ENCODE data around the gene PCDHGA9. TPM values are rescaled to one million over a fixed set of nuclear protein-coding genes. Genes with fewer than 3 reads are reported as not detected.

The PCDHGA9 gene
- polyA plus RNA-seq, 1 donor from 2014 or later: 0.11 TPM

GRCh38 chr5:141356950-141357349 lies 45.6 kb upstream of the PCDHGA9 start:
- Histone ChIP-seq H3K9ac (ENCODE audit: low read length) (no peak overlapping the region), H3F3A (ENCODE audit: insufficient read depth, low read length, poor library complexity, severe bottlenecking) (no peaks in the 10 kb centered on the region), H3K27me3 (ENCODE audit: insufficient read depth, low read depth, low read length) (no peaks in the 10 kb centered on the region), H3K9me2 (ENCODE audit: insufficient read depth, low read length) (no peaks in the 10 kb centered on the region), H4K20me1 (ENCODE audit: insufficient read depth) (no peaks in the 10 kb centered on the region), H3K4me3 (ENCODE audit: low read length) (no peak overlapping the region), H3K4me2 (ENCODE audit: low read length) (no peak overlapping the region), H2AFZ (ENCODE audit: low read depth, low read length) (no peak overlapping the region), H3K9me3 (ENCODE audit: low read length) (peaks cover 37% of the 10 kb centered on the region), H3K27ac (ENCODE audit: low read length) (no peak overlapping the region), H3K36me3 (ENCODE audit: insufficient read depth, low read length) (no peaks in the 10 kb centered on the region), H3K79me2 (replicated peaks; ENCODE audit: insufficient read depth, low read length) (no peaks in the 10 kb centered on the region)
- TF ChIP-seq RAD21 (conservative IDR thresholded peaks at IDR 0.05): no peak
- TF ChIP-seq MXI1 (conservative IDR thresholded peaks at IDR 0.05; ENCODE audit: poor library complexity, severe bottlenecking): no peak
- TF ChIP-seq TAF1 (IDR thresholded peaks at IDR 0.05; ENCODE audit: low read depth): no peak
- no peak for TF ChIP-seq POLR2AphosphoS5 (IDR thresholded peaks at IDR 0.05)
- TF ChIP-seq EP300 (conservative IDR thresholded peaks at IDR 0.05; ENCODE audit: poor library complexity, severe bottlenecking): no peak
- TF ChIP-seq EZH2 (IDR thresholded peaks at IDR 0.05; ENCODE audit: borderline replicate concordance, insufficient read depth, low read length, poor library complexity, severe bottlenecking): no peak
- TF ChIP-seq, protein P1, sequence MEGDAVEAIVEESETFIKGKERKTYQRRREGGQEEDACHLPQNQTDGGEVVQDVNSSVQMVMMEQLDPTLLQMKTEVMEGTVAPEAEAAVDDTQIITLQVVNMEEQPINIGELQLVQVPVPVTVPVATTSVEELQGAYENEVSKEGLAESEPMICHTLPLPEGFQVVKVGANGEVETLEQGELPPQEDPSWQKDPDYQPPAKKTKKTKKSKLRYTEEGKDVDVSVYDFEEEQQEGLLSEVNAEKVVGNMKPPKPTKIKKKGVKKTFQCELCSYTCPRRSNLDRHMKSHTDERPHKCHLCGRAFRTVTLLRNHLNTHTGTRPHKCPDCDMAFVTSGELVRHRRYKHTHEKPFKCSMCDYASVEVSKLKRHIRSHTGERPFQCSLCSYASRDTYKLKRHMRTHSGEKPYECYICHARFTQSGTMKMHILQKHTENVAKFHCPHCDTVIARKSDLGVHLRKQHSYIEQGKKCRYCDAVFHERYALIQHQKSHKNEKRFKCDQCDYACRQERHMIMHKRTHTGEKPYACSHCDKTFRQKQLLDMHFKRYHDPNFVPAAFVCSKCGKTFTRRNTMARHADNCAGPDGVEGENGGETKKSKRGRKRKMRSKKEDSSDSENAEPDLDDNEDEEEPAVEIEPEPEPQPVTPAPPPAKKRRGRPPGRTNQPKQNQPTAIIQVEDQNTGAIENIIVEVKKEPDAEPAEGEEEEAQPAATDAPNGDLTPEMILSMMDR (IDR thresholded peaks at IDR 0.05; ENCODE audit: poor library complexity, severe bottlenecking): no peak

DNA sequence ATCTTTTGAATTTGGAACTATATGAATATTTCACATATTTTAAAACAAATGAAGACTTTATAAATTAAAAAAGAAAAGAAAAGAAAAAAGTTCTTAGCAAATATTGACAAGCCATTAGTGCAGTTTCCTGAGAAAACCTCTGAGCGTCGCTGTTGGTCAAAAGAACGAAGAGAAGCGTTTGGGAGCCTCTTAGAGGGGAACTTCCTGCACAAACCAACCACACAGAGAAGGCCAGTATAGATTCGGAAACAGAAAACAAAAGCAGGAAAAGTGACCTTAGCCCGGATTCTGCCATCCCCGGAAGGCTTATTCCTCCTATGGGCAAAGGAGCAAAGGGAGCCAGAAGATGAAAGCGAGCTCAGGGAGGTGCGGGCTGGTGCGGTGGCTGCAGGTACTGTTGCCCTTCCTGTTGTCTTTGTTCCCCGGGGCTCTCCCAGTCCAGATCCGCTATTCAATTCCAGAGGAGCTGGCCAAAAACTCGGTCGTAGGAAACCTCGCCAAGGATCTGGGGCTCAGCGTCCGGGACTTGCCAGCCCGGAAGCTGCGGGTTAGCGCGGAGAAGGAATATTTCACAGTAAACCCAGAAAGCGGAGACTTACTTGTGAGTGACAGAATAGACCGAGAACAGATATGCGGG lies 42.7 kb upstream of the PCDHGA9 start, which contains the start of gene PCDHGB2:
TSS of gene PCDHGB2 (plus strand) at position 205 of the 637 bp plus-strand sequence. CDS start at position 347, 142 bp downstream.
- Histone ChIP-seq H3K27me3 (ENCODE audit: insufficient read depth, low read depth, low read length) (no peaks in the 10 kb centered on the region), H3K4me3 (ENCODE audit: low read length) (no peak within 1 kb of the TSS), H3K9me2 (ENCODE audit: insufficient read depth, low read length) (no peaks in the 10 kb centered on the region), H2AFZ (ENCODE audit: low read depth, low read length) (no peak within 1 kb of the TSS), H3F3A (ENCODE audit: insufficient read depth, low read length, poor library complexity, severe bottlenecking) (no peaks in the 10 kb centered on the region), H3K27ac (ENCODE audit: low read length) (no peak within 1 kb of the TSS), H3K36me3 (ENCODE audit: insufficient read depth, low read length) (no peaks in the 10 kb centered on the region), H3K4me2 (ENCODE audit: low read length) (no peak within 1 kb of the TSS), H3K9ac (ENCODE audit: low read length) (no peak within 1 kb of the TSS), H3K9me3 (ENCODE audit: low read length) (peaks cover 48% of the 10 kb centered on the region), H4K20me1 (ENCODE audit: insufficient read depth) (no peaks in the 10 kb centered on the region), H3K79me2 (replicated peaks; ENCODE audit: insufficient read depth, low read length) (no peaks in the 10 kb centered on the region)
- TF ChIP-seq EP300 (conservative IDR thresholded peaks at IDR 0.05; ENCODE audit: poor library complexity, severe bottlenecking): no peak
- no peak for TF ChIP-seq RAD21 (conservative IDR thresholded peaks at IDR 0.05)
- no peak for TF ChIP-seq TAF1 (IDR thresholded peaks at IDR 0.05; ENCODE audit: low read depth)
- TF ChIP-seq, protein P2, sequence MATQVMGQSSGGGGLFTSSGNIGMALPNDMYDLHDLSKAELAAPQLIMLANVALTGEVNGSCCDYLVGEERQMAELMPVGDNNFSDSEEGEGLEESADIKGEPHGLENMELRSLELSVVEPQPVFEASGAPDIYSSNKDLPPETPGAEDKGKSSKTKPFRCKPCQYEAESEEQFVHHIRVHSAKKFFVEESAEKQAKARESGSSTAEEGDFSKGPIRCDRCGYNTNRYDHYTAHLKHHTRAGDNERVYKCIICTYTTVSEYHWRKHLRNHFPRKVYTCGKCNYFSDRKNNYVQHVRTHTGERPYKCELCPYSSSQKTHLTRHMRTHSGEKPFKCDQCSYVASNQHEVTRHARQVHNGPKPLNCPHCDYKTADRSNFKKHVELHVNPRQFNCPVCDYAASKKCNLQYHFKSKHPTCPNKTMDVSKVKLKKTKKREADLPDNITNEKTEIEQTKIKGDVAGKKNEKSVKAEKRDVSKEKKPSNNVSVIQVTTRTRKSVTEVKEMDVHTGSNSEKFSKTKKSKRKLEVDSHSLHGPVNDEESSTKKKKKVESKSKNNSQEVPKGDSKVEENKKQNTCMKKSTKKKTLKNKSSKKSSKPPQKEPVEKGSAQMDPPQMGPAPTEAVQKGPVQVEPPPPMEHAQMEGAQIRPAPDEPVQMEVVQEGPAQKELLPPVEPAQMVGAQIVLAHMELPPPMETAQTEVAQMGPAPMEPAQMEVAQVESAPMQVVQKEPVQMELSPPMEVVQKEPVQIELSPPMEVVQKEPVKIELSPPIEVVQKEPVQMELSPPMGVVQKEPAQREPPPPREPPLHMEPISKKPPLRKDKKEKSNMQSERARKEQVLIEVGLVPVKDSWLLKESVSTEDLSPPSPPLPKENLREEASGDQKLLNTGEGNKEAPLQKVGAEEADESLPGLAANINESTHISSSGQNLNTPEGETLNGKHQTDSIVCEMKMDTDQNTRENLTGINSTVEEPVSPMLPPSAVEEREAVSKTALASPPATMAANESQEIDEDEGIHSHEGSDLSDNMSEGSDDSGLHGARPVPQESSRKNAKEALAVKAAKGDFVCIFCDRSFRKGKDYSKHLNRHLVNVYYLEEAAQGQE (IDR thresholded peaks at IDR 0.05; ENCODE audit: borderline replicate concordance): no peak
- TF ChIP-seq EZH2 (IDR thresholded peaks at IDR 0.05; ENCODE audit: borderline replicate concordance, insufficient read depth, low read length, poor library complexity, severe bottlenecking): no peak
- TF ChIP-seq, protein P1 (IDR thresholded peaks at IDR 0.05; ENCODE audit: poor library complexity, severe bottlenecking): no peak
- no peak for TF ChIP-seq MXI1 (conservative IDR thresholded peaks at IDR 0.05; ENCODE audit: poor library complexity, severe bottlenecking)
- TF ChIP-seq POLR2AphosphoS5 (IDR thresholded peaks at IDR 0.05): no peak
- no peak for TF ChIP-seq SMC3 (conservative IDR thresholded peaks at IDR 0.05; ENCODE audit: poor library complexity)
